A673 (cell line): ENCODE measurements around the gene GABRP.
"Not testable (repeated sequence)": the region's sequence is repeated elsewhere in the genome, so short reads cannot be mapped to it uniquely, and the experiment has no call there.

ENCODE experiments used
- CTCF ChIP-seq: fragments of 300-800, 200-600 bp; sonication (generic); conservative IDR thresholded peaks from 2 replicates; pipeline ENCODE4 v1.5.1; 2017; ENCODE audit warnings: low read depth, mild to moderate bottlenecking, antibody characterized with exemption, low read length, moderate library complexity, mixed read lengths
- EZH2 ChIP-seq: fragments of 200-600 bp; sonication (generic); IDR thresholded peaks from 2 replicates; pipeline ENCODE4 v1.6.1; 2017; ENCODE audit warnings: borderline replicate concordance, low read depth, mild to moderate bottlenecking, mixed read lengths, antibody characterized with exemption, low read length; ENCODE audit not compliant: poor library complexity, severe bottlenecking

- not testable (repeated sequence) for TF ChIP-seq CTCF, EZH2
Observed at GRCh38 chr5:170762298-170762697, 21.2 kb upstream of the GABRP start.
